Measurements from ENCODE around the gene MICOS13.

GRCh38 chr19:5697022-5697889 is 16.9 kb upstream of the MICOS13 start:
- TF ChIP-seq, protein P1, sequence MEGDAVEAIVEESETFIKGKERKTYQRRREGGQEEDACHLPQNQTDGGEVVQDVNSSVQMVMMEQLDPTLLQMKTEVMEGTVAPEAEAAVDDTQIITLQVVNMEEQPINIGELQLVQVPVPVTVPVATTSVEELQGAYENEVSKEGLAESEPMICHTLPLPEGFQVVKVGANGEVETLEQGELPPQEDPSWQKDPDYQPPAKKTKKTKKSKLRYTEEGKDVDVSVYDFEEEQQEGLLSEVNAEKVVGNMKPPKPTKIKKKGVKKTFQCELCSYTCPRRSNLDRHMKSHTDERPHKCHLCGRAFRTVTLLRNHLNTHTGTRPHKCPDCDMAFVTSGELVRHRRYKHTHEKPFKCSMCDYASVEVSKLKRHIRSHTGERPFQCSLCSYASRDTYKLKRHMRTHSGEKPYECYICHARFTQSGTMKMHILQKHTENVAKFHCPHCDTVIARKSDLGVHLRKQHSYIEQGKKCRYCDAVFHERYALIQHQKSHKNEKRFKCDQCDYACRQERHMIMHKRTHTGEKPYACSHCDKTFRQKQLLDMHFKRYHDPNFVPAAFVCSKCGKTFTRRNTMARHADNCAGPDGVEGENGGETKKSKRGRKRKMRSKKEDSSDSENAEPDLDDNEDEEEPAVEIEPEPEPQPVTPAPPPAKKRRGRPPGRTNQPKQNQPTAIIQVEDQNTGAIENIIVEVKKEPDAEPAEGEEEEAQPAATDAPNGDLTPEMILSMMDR (IDR thresholded peaks at IDR 0.05): no peak
- no peak for TF ChIP-seq POLR2A (IDR thresholded peaks at IDR 0.05)
- TF ChIP-seq POLR2AphosphoS5 (IDR thresholded peaks at IDR 0.05): no peak

Measured in prostate gland (tissue), 2 donors.